ENCODE results near the gene PHLPP1. TPM values are rescaled to one million over a fixed set of nuclear protein-coding genes. Genes with fewer than 3 reads are reported as not detected.

The PHLPP1 gene
- polyA plus RNA-seq, 3 donors from 2014 or later, result 0.14 to 0.50 TPM; not detected in 1

- peaks cover 0 to 2% (median 0%) of the 10 kb centered on the region in 3 donors for H3K27me3 Mint-ChIP-seq (ENCODE audit: low read depth in 3 of 3)
- H3K27ac Mint-ChIP-seq, result no peak overlapping the region
- H3K4me3 Mint-ChIP-seq, result no peak overlapping the region
- H3K36me3 Mint-ChIP-seq, result no peaks in the 10 kb centered on the region
- H3K9me3 Mint-ChIP-seq, result no peaks in the 10 kb centered on the region
- no peak for DNase-seq
- H3K4me1 Mint-ChIP-seq, result peaks cover 11 to 15% of the 10 kb centered on the region in 2 donors
These were observed 162.3 kb downstream of the PHLPP1 start for GRCh38 chr18:62877411-62878221.

- Mint-ChIP-seq H3K27ac (peak overlapping the region in 1 of 6 donors; percentile 46), H3K9me3 (no peaks in the 10 kb centered on the region), H3K27me3 (ENCODE audit: low read depth in 3 of 3) (peaks cover 0 to 2% (median 0%) of the 10 kb centered on the region in 3 donors), H3K36me3 (no peaks in the 10 kb centered on the region), H3K4me3 (no peak overlapping the region), H3K4me1 (peaks cover 11 to 15% of the 10 kb centered on the region in 2 donors)
- DNase-seq, result no peak
These were observed 163.0 kb downstream of the PHLPP1 start for GRCh38 chr18:62878305-62878704.

GRCh38 chr18:62880034-62880433, 164.7 kb downstream of the PHLPP1 start:
- H3K27ac Mint-ChIP-seq, result no peak overlapping the region
- no peaks in the 10 kb centered on the region for H3K36me3 Mint-ChIP-seq
- H3K4me1 Mint-ChIP-seq, result peaks cover 8 to 10% of the 10 kb centered on the region in 2 donors
- H3K4me3 Mint-ChIP-seq, result no peak overlapping the region
- no peaks in the 10 kb centered on the region for H3K9me3 Mint-ChIP-seq
- DNase-seq, result no peak
- no peaks in the 10 kb centered on the region for H3K27me3 Mint-ChIP-seq (ENCODE audit: low read depth in 3 of 3)

GRCh38 chr18:62880673-62881364, 165.5 kb downstream of the PHLPP1 start:
- H3K9me3 Mint-ChIP-seq, result no peaks in the 10 kb centered on the region
- H3K27ac Mint-ChIP-seq, result no peak overlapping the region
- no peak overlapping the region for H3K4me3 Mint-ChIP-seq
- no peak for DNase-seq
- no peaks in the 10 kb centered on the region for H3K27me3 Mint-ChIP-seq (ENCODE audit: low read depth in 3 of 3)
- H3K4me1 Mint-ChIP-seq, result peaks cover 8 to 11% of the 10 kb centered on the region in 2 donors
- H3K36me3 Mint-ChIP-seq, result no peaks in the 10 kb centered on the region

- no peaks in the 10 kb centered on the region for H3K9me3 Mint-ChIP-seq
- no peak overlapping the region for H3K27ac Mint-ChIP-seq
- no peaks in the 10 kb centered on the region for H3K36me3 Mint-ChIP-seq
- H3K27me3 Mint-ChIP-seq (ENCODE audit: low read depth in 3 of 3), result no peaks in the 10 kb centered on the region
- H3K4me1 Mint-ChIP-seq, result peaks cover 8 to 12% of the 10 kb centered on the region in 2 donors
- no peak overlapping the region for H3K4me3 Mint-ChIP-seq
- DNase-seq, result no peak
These were observed 166.2 kb downstream of the PHLPP1 start for GRCh38 chr18:62881509-62882016.

GRCh38 chr18:62883937-62884735, 168.8 kb downstream of the PHLPP1 start:
- peaks cover 8 to 12% of the 10 kb centered on the region in 2 donors for H3K4me1 Mint-ChIP-seq
- H3K36me3 Mint-ChIP-seq, result no peaks in the 10 kb centered on the region
- H3K27ac Mint-ChIP-seq, result no peak overlapping the region
- no peaks in the 10 kb centered on the region for H3K27me3 Mint-ChIP-seq (ENCODE audit: low read depth in 3 of 3)
- no peak for DNase-seq
- H3K9me3 Mint-ChIP-seq, result no peaks in the 10 kb centered on the region
- H3K4me3 Mint-ChIP-seq, result no peak overlapping the region

- Mint-ChIP-seq H3K27ac (peak overlapping the region in 1 of 6 donors; percentile 41), H3K4me1 (peaks cover 8 to 12% of the 10 kb centered on the region in 2 donors), H3K9me3 (no peaks in the 10 kb centered on the region), H3K4me3 (no peak overlapping the region), H3K36me3 (no peaks in the 10 kb centered on the region), H3K27me3 (ENCODE audit: low read depth in 3 of 3) (peaks cover 0 to 2% (median 0%) of the 10 kb centered on the region in 3 donors)
- DNase-seq, result no peak
These were observed 170.5 kb downstream of the PHLPP1 start for GRCh38 chr18:62885804-62886203.

- H3K36me3 Mint-ChIP-seq, result peaks cover 8 to 14% (median 9%) of the 10 kb centered on the region in 3 donors
- H3K4me3 Mint-ChIP-seq, result no peak overlapping the region
- H3K4me1 Mint-ChIP-seq, result no peaks in the 10 kb centered on the region
- DNase-seq, result no peak
- H3K27ac Mint-ChIP-seq, result no peak overlapping the region
- peaks cover 0 to 3% (median 0%) of the 10 kb centered on the region in 3 donors for H3K27me3 Mint-ChIP-seq (ENCODE audit: low read depth in 3 of 3)
- H3K9me3 Mint-ChIP-seq, result no peaks in the 10 kb centered on the region
These were observed 179.5 kb downstream of the PHLPP1 start for GRCh38 chr18:62894681-62895390.

- no peak for DNase-seq
- Mint-ChIP-seq H3K4me3 (no peak overlapping the region), H3K27ac (no peak overlapping the region), H3K27me3 (ENCODE audit: low read depth in 3 of 3) (peaks cover 0 to 2% (median 0%) of the 10 kb centered on the region in 3 donors), H3K36me3 (peaks cover 8 to 17% (median 9%) of the 10 kb centered on the region in 3 donors), H3K4me1 (no peaks in the 10 kb centered on the region), H3K9me3 (no peaks in the 10 kb centered on the region)
These were observed 181.8 kb downstream of the PHLPP1 start for GRCh38 chr18:62897153-62897552.

GRCh38 chr18:62898359-62898758, 183.0 kb downstream of the PHLPP1 start:
- DNase-seq, result no peak
- Mint-ChIP-seq H3K4me3 (no peak overlapping the region), H3K4me1 (no peaks in the 10 kb centered on the region), H3K27ac (no peak overlapping the region), H3K27me3 (ENCODE audit: low read depth in 3 of 3) (peaks cover 0 to 2% (median 0%) of the 10 kb centered on the region in 3 donors), H3K36me3 (peaks cover 8 to 23% (median 14%) of the 10 kb centered on the region in 3 donors), H3K9me3 (no peaks in the 10 kb centered on the region)

- Mint-ChIP-seq H3K36me3 (peaks cover 8 to 31% (median 17%) of the 10 kb centered on the region in 3 donors), H3K9me3 (no peaks in the 10 kb centered on the region), H3K27me3 (ENCODE audit: low read depth in 3 of 3) (peaks cover 0 to 2% (median 0%) of the 10 kb centered on the region in 3 donors), H3K4me1 (no peaks in the 10 kb centered on the region), H3K27ac (no peak overlapping the region), H3K4me3 (no peak overlapping the region)
- DNase-seq, result no peak
These were observed 184.2 kb downstream of the PHLPP1 start for GRCh38 chr18:62899534-62899933.

- DNase-seq, result no peak
- H3K27me3 Mint-ChIP-seq (ENCODE audit: low read depth in 3 of 3), result peaks cover 0 to 2% (median 0%) of the 10 kb centered on the region in 3 donors
- H3K4me3 Mint-ChIP-seq, result no peak overlapping the region
- H3K9me3 Mint-ChIP-seq, result no peaks in the 10 kb centered on the region
- H3K36me3 Mint-ChIP-seq, result peaks cover 8 to 37% (median 21%) of the 10 kb centered on the region in 3 donors
- no peaks in the 10 kb centered on the region for H3K4me1 Mint-ChIP-seq
- H3K27ac Mint-ChIP-seq, result no peak overlapping the region
These were observed 185.0 kb downstream of the PHLPP1 start for GRCh38 chr18:62900132-62900883.
